GM21786 (cell line): ENCODE data around the gene FBXO21.

Experiments
- ATAC-seq: cut with Tn5 transposase; IDR thresholded peaks from one replicate; pipeline ENCODE4 v1.9.1; 2021; ENCODE audit not compliant: unreplicated experiment

The FBXO21 gene

DNA sequence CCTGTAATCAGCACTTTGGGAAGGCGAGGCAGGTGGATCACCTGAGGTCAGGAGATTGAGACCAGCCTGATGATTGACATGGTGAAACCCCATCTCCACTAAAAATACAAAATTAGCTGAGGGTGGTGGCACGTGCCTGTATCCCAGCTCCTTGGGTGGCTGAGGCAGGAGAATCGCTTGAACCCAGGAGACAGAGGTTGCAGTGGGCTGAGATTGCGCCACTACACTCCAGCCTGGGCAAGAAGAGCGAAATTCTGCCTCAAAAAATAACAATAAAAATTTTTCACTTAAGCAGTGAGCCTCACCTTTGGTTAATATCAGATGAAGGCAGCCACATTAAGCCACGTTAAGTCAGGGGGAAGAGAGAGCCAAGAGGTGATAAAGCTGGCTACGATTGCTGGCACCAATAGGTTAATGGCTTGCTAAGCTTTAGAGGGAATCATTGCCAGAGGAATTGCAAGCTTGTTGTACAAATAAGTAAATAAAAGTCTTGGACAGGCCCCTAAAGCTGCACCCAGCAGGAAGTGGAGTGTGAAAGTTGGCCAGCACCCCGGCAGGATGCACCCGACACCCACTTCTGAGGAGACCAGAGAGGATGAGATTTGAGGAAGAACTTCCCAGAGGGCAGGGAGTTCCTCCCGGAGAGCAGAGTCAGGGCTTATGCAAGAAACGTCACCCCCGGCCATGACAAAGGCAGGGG, 49.7 kb downstream of the FBXO21 start:
- no peak for ATAC-seq

DNA sequence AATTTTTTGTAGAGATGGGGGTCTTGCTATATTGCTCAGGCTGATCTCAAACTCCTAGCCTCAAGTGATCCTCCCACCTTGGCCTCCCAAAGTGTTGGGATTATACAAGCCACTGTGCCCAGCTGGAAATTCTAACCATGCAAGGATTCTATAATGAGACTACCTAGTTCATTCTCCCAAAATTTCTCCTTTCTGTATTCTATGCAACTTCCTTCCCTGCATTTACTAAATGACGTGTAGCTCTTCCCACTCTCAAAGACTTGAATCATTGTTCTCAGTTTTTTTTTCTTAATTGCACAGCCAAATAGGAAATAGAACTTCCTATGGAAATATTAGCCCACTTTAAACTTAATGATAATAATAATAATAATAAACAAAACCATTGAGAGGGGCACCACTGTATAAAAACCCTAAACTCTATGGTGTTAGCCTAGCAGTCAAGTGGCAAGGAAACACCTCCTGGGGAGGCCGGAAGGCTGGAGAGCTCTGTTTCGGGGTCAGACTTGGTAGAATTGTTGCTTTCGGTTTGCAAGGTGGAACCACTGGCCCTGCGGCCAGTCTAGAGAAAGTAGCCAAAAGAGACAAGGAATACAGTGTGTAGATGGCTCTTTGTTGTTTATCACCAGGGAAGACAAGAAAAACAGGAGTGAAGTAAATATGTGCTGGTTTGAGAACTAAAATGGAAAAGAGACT, 51.1 kb downstream of the FBXO21 start:
- ATAC-seq, result no peak

DNA sequence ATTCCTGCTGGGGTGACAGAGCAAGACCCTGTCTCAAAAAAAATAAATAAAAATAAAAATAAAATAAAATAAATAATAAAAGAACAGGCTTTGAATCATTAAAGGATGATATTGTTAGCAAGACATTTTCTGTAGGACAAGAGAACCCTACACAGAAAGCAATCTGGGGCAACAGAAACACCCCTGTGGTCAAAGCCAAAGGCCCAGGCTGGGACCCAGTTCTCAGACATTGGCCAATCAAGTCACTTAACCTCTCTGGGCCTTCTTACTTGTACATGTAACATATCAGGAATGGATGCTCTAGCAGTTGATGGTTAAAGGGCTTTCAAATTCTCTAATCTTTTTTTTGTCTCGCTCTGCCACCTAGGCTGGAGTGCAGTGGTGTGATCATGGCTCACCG, 55.5 kb downstream of the FBXO21 start:
- ATAC-seq, result no peak

DNA sequence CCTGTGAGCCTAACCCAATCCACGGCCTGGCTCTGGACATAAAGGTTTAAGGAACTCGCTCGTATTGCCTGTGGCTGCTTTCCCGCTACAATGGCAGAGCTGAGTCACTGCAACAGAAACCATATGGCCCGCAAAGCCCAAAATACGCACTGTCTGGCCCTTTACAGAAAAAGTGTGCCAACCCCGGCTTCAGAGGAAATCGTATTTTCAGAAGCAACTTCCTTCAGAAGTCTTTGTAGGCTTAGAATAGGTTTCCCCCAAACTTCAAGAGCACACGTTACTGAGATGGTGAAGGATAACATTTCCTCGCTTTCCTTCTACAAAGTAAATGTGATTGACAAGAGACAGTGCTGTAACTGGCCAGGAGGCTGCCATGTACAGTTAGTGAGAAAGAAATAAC, 56.2 kb downstream of the FBXO21 start:
- no peak for ATAC-seq

DNA sequence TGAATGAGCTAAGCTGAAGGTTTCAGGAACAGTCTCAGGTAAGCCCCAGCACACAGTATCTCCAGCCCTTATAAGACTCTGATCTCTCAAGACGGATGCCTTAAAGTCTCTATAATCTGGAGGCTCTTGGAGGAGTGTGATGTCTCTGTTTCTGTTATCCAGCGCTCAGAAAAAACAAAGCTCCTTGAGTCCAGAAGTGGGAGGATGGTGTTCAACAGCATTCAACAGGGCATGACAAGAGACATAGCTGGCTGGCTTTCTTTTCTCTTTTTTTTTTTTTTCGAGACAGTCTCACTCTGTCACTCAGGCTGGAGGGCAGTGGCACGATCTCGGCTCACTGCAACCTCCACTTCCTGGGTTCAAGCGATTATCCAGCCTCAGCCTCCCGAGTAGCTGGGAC, 59.5 kb downstream of the FBXO21 start:
- ATAC-seq, result no peak

DNA sequence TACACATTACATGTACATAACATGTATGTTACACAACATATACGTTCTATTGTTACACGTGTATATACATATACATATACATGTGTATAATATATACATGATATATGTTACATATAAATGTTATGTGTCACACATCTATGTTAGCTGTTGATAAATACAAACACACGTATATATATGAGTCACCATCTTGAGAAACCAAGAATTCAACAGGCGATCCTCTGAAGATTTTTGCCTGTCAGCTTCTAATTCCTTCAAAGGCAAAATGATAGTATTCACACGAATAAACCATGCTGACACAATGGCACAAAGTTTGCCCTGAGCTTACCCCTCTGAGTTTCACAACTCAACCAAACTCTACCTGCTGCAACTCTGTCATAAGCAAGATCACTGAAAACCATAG, 60.9 kb downstream of the FBXO21 start:
- ATAC-seq, result no peak

DNA sequence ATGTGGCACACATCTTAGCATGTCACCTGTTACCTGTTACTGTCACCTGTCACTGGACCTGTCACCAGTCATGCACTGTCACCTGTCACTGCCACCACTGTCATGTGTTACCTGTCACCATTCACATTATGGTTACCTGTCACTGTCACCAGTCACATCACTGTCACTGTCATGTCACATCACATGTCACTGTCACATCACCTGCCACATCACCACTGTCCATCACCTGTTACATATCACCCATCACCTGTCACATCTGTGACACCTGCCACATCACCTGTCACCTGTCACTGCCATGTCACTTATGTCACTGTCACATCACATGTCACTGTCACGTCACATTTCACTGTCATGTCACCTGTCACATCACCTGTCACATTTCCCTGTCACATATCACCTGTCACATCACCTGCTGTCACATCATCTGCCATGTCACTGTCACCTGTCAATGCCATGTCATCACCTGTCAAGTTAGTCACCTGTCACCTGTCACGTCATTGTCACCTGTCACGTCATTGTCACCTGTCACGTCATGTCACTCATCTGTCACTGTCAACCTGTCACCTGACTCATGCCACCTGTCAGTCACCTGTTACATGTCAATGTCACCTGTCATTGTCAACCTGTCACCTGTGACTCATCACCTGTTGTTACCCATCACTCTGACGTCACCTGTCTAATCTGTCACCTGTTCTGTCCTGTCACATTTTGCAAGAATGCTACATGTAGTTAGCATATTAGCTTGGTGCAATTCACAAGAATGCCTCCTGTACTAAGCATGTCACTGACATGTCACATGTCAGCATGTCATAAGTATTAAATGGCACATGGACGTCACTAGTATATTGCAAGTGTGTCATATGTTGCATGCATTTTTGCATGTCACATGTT, 62.1 kb downstream of the FBXO21 start:
- no peak for ATAC-seq

DNA sequence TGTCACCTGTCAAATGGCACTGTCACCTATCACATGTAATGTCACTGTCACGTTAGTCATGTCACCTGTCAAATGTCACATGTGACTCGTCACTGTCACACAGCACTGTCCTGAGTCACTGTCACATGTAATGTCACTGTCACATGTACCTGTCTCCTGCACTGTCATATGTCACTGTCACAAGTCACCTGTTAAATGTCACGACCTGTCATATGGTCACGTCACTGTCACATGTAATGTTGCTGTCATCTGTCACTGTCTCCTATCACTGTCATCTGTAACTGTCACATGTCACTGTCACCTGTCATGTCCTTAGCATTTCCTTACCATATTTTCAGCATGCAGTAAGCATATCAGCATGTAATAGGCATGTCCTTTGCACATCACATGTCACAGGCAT, 63.9 kb downstream of the FBXO21 start:
- no peak for ATAC-seq

DNA sequence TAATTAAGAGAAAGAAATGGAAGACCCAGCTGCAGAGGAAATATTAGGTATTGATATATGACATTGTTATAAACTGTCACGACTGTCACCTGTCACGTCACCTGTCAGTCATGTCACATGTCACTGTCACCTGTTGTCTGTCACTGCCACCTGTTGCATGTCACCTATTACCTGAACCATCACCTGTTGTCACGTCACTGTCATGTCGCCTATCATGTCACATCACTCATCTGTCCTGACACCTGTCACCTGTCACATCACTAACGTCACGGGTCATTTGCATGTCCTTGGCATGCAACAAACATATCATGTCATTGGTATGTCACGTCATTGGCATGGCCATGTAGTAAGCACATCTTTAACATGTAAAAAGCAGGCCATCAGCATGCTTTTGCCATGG, 64.5 kb downstream of the FBXO21 start:
- no peak for ATAC-seq

DNA sequence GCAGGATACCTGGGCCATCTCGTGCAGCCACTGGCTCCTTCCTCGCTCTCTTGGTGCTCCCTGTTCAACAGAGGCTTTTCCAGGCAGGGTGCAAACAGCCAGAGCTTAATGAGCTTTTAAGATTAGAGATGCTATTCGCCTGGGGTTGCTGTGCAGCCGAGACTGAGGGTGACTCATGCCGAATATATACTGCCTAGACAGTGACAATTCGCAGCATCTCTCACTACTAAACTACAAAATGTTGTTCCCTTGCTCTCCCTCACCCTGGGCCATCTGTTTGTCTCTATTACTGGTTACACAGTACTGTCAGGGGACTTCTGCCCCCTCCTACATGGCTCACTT, 65.0 kb downstream of the FBXO21 start:
- ATAC-seq, result no peak

DNA sequence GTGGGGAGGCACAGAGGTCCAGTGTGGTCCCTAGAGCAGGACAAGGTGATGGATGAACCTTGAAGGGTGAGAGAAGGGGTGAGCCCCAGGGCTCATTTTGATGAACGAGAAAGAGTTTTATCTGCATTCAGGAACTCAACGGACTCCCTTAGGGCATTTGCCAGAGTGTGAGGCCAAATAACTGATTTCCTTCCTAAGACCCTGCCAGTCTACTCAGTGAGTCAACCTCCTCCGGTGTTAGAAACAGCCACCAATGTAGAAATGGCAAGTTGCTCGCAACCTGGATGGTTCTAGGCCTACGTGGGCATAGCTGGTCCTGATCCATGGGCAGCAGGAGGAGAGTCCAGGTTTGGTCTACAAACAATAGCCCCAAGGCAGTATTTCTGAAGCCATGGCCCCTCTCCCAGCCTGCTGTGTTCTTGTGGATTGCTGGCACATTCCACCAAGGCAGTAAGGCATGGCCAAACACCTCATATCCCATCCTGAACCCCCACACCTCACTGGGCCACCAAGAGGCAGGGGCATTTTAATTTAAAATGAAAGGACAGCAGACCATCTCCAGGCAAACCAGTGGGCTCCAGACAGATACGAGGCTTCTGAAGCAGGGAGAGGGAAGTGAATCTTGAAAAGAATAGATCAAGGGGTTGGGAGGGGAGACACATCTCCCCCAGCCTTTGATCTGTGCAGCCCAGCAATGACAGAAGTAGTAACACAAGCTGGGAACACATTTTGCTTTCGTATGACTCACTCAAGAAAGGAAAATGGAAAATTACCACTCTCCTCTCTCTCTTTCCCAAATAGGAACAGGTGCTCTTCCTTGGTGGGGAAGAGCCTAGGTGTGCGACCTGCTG, 65.6 kb downstream of the FBXO21 start:
- no peak for ATAC-seq

DNA sequence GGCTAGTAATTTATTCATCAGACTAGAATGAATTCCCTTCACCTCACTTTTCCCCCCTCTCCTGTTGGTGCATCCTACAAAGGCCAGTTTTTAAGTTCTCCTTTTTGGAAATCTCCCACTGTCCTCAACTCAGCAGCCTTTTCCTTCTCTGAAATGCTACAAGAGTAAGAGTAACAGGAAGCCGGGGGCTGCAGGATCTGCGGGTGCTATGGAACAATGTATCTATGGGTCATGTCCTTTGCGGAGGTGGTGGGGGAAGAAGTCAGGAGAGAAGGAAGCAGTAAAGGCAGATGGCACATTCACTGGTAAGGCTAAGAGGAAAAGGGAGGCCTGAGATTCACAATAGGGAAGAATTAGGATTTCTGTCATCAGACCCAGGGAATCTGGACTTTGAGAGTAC, 68.8 kb downstream of the FBXO21 start:
- ATAC-seq, result no peak

DNA sequence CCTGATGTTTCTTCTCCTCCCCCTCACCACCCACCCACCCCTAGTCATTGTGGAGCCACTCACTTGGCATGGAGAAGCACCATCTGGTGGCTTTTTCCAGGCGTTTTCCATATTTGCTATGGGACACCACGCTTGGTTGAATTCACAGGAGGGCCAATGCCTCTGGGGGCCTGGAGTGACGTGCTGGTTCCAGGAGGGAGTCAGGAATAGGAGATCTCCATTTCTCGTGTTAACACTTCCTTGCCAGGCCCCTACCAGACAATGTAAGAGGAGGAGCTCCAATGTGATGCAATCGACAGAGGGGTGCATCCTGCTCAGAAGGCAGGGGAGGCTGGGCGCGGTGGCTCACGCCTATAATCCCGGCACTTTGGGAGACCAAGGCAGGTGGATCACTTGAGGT, 69.5 kb downstream of the FBXO21 start:
- no peak for ATAC-seq

DNA sequence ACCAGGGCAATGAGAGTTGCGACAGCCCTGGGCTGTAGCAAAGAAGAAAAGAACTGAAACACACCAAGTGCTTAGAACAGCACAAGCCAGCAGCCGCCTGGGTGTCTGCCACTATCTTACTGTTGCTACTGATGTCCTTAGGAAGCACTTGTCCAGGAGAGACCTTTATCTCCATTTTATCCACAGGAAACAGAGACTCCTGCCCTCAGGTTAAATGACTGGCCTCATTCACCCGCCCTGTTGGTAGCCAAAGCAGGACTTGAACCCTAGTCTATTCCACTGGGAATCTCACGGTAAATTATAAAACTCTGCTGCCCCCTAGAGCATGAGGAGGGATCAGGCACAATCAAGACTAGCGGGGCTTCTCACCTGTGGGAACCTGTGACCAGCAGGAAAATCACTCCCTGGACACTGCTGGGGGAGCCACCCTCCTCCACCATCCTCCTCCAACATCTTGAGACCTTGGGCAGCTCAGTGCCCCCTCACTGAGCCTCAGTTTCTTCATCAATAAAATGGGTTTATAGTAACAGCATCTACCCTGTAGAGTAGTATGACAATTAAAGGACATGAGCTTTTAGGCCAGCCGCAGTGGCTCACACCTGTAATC, 70.6 kb downstream of the FBXO21 start:
- ATAC-seq, result no peak

DNA sequence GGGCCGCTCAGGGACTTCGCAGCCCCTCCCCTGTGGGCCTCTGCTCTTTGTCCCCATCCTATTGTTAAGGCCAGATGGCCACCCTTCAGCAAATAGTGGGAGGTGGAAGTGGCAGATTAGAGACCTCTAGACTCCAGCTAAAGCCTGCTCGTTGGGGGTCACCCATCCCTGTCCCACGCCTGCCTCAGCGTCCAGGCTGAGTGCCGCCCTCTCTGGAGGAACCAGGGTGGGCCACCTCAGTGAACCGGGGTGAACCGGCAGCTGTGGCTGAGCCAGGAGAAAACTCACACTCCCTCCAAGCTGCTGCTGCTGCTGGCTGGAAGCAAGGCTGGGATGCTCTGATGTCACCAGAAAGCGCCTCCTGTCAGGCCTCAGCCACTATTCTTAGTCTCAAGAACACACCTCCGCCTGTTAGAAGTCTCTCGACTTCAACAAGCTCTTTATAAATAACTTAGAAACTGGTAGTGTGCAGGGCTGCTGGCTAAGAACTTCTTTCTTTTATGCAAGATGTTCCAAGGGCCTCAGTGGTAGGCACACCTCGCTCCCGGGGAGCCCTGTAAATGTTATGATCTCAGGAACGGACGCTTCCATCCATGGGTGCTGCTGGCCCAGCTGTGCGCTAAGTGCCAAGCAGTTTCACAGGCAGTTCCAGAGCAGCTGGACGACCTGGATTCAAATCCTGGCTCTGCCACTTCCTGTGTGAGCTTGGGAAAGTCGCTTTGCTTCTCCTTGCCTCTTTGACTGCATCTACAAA, 71.3 kb downstream of the FBXO21 start:
- ATAC-seq, result no peak

DNA sequence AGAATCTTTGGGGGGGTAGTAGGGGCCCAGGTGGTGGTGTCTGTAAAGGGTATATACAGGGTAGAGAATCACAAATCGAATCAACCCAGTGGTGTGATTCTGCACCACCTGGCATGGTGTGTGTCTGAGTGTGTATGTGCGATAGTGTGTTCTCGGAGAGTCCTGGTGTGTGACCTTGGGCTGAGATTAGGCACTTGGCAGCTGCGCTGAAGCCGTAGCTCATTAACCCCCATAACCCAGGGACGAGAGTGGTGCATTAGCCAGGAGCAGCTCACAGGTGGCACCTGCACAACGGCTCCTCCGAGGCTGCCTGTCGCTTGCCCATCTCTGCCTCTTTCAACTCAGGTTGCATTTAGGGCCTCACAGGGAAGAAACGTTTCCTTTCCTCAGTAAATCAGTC, 75.5 kb downstream of the FBXO21 start:
- ATAC-seq, result no peak

DNA sequence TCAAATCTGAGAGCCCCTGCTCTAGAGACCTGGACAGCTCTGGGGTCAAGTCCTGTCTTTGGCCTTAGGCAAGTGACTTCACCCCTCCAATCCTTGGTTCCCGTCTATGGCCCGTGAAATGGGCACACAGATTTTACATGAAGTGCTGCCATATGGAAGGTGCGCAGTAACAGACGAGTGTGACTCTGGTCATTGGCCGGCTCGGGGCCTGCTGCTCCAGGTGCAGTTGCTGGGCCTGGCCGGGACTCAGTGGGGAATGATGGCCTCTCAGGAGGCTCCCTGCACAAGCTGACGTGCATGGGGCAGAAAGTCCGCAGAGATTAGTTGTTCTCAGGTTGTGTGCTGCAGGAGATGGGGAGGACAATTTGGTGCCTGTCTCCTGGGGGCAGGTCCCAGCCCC, 77.0 kb downstream of the FBXO21 start:
- no peak for ATAC-seq

DNA sequence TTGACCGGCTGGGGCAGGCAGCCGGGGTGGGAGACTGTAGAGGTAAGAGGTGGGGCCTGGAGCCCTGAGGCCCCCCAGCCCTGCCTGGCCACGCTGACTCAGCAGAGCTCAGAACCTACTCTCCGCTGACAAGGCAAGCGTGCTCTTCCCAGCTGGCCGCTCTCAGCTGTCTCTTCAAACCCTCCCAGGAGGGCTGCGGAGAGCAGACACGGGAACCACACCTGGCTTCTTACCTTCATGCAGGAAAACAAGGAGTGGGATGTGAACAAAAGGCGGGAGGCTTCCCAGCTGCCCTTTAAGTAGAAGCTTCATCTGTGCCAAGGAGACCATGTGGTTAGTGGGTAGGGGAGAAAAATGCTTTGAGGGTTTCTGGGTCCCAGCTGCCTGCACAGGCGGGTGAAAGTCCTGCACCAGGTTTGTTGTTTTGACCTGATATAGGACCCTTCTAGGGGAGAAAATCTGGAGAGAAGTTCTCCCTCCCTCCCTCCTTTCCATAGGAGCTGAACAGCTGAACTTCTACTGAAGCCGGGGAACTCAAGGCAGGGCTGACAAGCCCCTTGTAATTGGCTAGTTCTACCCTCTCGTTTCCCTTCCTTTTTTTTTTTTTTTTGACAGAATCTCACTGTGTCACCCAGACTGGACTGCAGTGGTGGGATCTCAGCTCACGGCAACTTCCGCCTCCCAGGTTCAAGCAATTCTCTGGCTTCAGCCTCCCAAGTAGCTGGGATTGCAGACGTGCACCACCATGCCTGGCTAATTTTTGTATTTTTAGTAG, 78.3 kb downstream of the FBXO21 start:
- no peak for ATAC-seq

DNA sequence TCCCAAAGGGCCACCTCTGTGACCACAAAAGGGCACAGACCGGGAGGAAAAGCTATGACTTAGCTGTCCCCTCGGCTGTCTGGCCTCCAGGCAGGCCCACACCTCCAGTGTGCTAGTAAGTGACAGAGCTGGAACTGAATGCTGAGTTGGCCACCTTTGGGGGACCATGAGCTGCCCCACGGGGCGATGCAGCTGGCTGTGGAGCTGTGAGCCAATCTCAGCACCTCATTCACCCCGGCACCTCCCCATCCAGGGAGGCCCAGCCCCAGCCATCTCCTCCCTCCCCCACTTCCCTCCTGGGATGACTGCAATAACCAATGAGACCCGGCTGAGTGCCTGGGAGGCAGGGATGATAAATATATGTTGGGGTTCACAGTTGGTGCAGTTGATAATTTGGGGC, 78.9 kb downstream of the FBXO21 start:
- ATAC-seq, result no peak
